H9 (cell line): Measurements from ENCODE around the gene PACRGL. TPM values are rescaled to one million over a fixed set of nuclear protein-coding genes. Genes with fewer than 3 reads are reported as not detected.
A peak's percentile ranks its signal among the peaks of the same experiment; 100 is the strongest.

Experiments
- DNase-seq: peaks from one replicate; pipeline ENCODE4 v3.0.0-alpha.2; 2017
- H2AFZ ChIP-seq: one replicate; pipeline ENCODE4 v1.6.1; 2013; ENCODE audit warnings: mild to moderate bottlenecking, low read length, control low read depth, moderate library complexity
- H2AK5ac ChIP-seq: 2 replicates; pipeline ENCODE4 v1.6.1; 2013; ENCODE audit warnings: low read length, control low read depth, mixed read lengths; ENCODE audit not compliant: insufficient read length
- H2BK120ac ChIP-seq: one replicate; pipeline ENCODE4 v1.6.1; 2013; ENCODE audit warnings: low read depth, mild to moderate bottlenecking, low read length, control low read depth, inconsistent platforms; ENCODE audit not compliant: poor library complexity, severe bottlenecking
- H2BK12ac ChIP-seq: 2 replicates; pipeline ENCODE4 v1.6.1; 2013; ENCODE audit warnings: low read length, control low read depth, mixed read lengths, low read depth; ENCODE audit not compliant: insufficient read length
- H2BK15ac ChIP-seq: 2 replicates; pipeline ENCODE4 v1.6.1; 2013; ENCODE audit warnings: low read depth, low read length, control low read depth
- H2BK20ac ChIP-seq: one replicate; pipeline ENCODE4 v1.6.1; 2013; ENCODE audit warnings: low read depth, mild to moderate bottlenecking, low read length, control low read depth, inconsistent platforms; ENCODE audit not compliant: poor library complexity, severe bottlenecking
- H2BK5ac ChIP-seq: 2 replicates; pipeline ENCODE4 v1.6.1; 2013; ENCODE audit warnings: low read length, control low read depth, mixed read lengths; ENCODE audit not compliant: insufficient read length
- H3K14ac ChIP-seq: 2 replicates; pipeline ENCODE4 v1.6.1; 2013; ENCODE audit warnings: low read length, control low read depth; ENCODE audit not compliant: insufficient read depth
- H3K18ac ChIP-seq: 2 replicates; pipeline ENCODE4 v1.6.1; 2013; ENCODE audit warnings: low read depth, mild to moderate bottlenecking, mixed read lengths, low read length, control low read depth; ENCODE audit not compliant: insufficient read length
- H3K23ac ChIP-seq: 2 replicates; pipeline ENCODE4 v1.6.1; 2013; ENCODE audit warnings: low read length, control low read depth, mixed read lengths, low read depth; ENCODE audit not compliant: insufficient read length
- H3K23me2 ChIP-seq: 2 replicates; pipeline ENCODE4 v1.6.1; 2013; ENCODE audit warnings: low read depth, mild to moderate bottlenecking, mixed read lengths, low read length, control low read depth; ENCODE audit not compliant: insufficient read length, poor library complexity, severe bottlenecking
- H3K27ac ChIP-seq: 2 replicates; pipeline ENCODE4 v1.5.1; 2013; ENCODE audit warnings: low read length, control low read depth, mixed read lengths, low read depth; ENCODE audit not compliant: insufficient read length
- H3K27me3 ChIP-seq: 2 replicates; pipeline ENCODE4 v1.6.1; 2013; ENCODE audit warnings: low read length, control low read depth, inconsistent platforms; ENCODE audit not compliant: insufficient read depth
- H3K4ac ChIP-seq: 2 replicates; pipeline ENCODE4 v1.6.1; 2013; ENCODE audit warnings: low read depth, mild to moderate bottlenecking, control low read depth, inconsistent platforms, low read length, moderate library complexity
- H3K4me1 ChIP-seq: 2 replicates; pipeline ENCODE4 v1.6.1; 2013; ENCODE audit warnings: low read length, control low read depth, inconsistent platforms; ENCODE audit not compliant: insufficient read depth
- H3K4me2 ChIP-seq: 2 replicates; pipeline ENCODE4 v1.6.1; 2013; ENCODE audit warnings: low read length, control low read depth, mixed read lengths; ENCODE audit not compliant: insufficient read length, insufficient read depth
- H3K56ac ChIP-seq: 2 replicates; pipeline ENCODE4 v1.6.1; 2013; ENCODE audit warnings: low read depth, mild to moderate bottlenecking, mixed read lengths, low read length, control low read depth; ENCODE audit not compliant: insufficient read length
- H3K79me1 ChIP-seq: 2 replicates; pipeline ENCODE4 v1.6.1; 2013; ENCODE audit warnings: low read depth, mild to moderate bottlenecking, moderate library complexity, low read length, control low read depth, inconsistent platforms; ENCODE audit not compliant: insufficient read depth, poor library complexity, severe bottlenecking
- H3K79me2 ChIP-seq: 2 replicates; pipeline ENCODE4 v1.6.1; 2013; ENCODE audit warnings: low read length, control low read depth, inconsistent platforms; ENCODE audit not compliant: insufficient read depth
- H3K9ac ChIP-seq: 2 replicates; pipeline ENCODE4 v1.6.1; 2013; ENCODE audit warnings: low read length, control low read depth, mixed read lengths; ENCODE audit not compliant: insufficient read length; ENCODE audit errors: extremely low read depth
- H3K9me3 ChIP-seq: one replicate; pipeline ENCODE4 v1.6.1; 2013; ENCODE audit warnings: low read depth, low read length, inconsistent platforms; ENCODE audit not compliant: control insufficient read depth
- H3T11ph ChIP-seq: one replicate; pipeline ENCODE4 v1.6.1; 2013; ENCODE audit warnings: mild to moderate bottlenecking, low read length, control low read depth, inconsistent platforms
- H4K20me1 ChIP-seq: one replicate; pipeline ENCODE4 v1.6.1; 2013; ENCODE audit not compliant: control insufficient read depth, insufficient read length, insufficient read depth
- H4K5ac ChIP-seq: 2 replicates; pipeline ENCODE4 v1.6.1; 2013; ENCODE audit warnings: low read depth, mild to moderate bottlenecking, mixed read lengths, low read length, control low read depth; ENCODE audit not compliant: insufficient read length
- H4K8ac ChIP-seq: replicated peaks from 2 replicates; pipeline ENCODE4 v1.6.1; 2013; ENCODE audit warnings: low read length, control low read depth, mixed read lengths, low read depth; ENCODE audit not compliant: insufficient read length
- H4K91ac ChIP-seq: 2 replicates; pipeline ENCODE4 v1.6.1; 2013; ENCODE audit warnings: low read depth, mild to moderate bottlenecking, moderate library complexity, mixed read lengths, low read length, control low read depth; ENCODE audit not compliant: insufficient read length
- H3K27ac Mint-ChIP-seq, 3 experiments: 2 replicates in 2 of 3; 3 replicates in 1 of 3; pipeline ENCODE4 v1.8.0; 2020 to 2021; ENCODE audit warnings: mixed read lengths in 3 of 3, mild to moderate bottlenecking in 1 of 3, moderate library complexity in 1 of 3
- H3K27me3 Mint-ChIP-seq: 2 replicates; pipeline ENCODE4 v1.8.0; 2021; ENCODE audit warnings: low read depth, mild to moderate bottlenecking, moderate library complexity, mixed read lengths
- H3K36me3 Mint-ChIP-seq, 3 experiments: 2 replicates in 2 of 3; 3 replicates in 1 of 3; pipeline ENCODE4 v1.8.0; 2020 to 2021; ENCODE audit warnings: low read depth in 3 of 3, mixed read lengths in 3 of 3; ENCODE audit not compliant: insufficient read depth in 1 of 3
- H3K4me1 Mint-ChIP-seq, 2 experiments: 2 replicates each; pipeline ENCODE4 v1.8.0; 2020; ENCODE audit warnings: mixed read lengths in 2 of 2
- H3K4me3 Mint-ChIP-seq, 2 experiments: 2 replicates in 1 of 2; 3 replicates in 1 of 2; pipeline ENCODE4 v1.8.0; 2020 to 2021; ENCODE audit warnings: mild to moderate bottlenecking in 2 of 2, mixed read lengths in 2 of 2, moderate library complexity in 1 of 2
- H3K9me3 Mint-ChIP-seq, 2 experiments: 2 replicates in 1 of 2; 3 replicates in 1 of 2; pipeline ENCODE4 v1.8.0; 2020; ENCODE audit warnings: mild to moderate bottlenecking in 2 of 2, mixed read lengths in 2 of 2, moderate library complexity in 1 of 2
- WGBS: extraction: QIAGEN DNeasy Blood & Tissue Kit; methylation state at CpG from one replicate; pipeline ENCODE4 v1.1.7; 2013; ENCODE audit warnings: missing lambda C conversion rate, low lambda C conversion rate, mixed read lengths; ENCODE audit not compliant: insufficient read length; ENCODE audit errors: extremely low coverage; 5-methylcytosine and 5-hydroxymethylcytosine counted together
- total RNA-seq: library from RNA; stranded (reverse); gene quantifications from 2 replicates; pipeline ENCODE4 v1.2.1, GENCODE V29; 2021
- TF ChIP-seq, protein P1 (sequence below): fragments of 200-600 bp; sonication (generic); conservative IDR thresholded peaks from 3 replicates; pipeline ENCODE4 v1.8.0; 2021; ENCODE audit warnings: antibody characterized with exemption, mild to moderate bottlenecking

Gene PACRGL
- total RNA-seq, 1 experiment from 2014 or later: 18.7 TPM

DNA sequence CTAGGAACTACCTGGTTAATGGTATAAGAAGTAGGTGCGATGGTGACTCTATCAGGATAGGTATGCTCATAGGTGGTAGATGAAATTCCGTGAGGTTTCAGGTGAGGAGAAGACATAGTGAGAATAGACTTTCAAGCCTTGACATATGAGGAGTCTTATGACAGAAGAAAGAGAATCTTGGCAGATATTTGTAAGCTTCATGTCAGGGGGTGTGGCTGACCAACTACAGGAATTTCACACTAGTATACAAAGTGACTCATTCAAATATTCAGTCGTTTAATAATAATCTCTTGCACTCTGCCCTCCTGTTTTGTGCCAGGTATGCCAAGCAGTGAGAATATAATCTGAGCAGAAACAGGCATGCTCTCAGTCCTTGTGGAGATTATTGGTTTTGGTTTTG lies 22.8 kb downstream of the PACRGL start:
- H3K56ac ChIP-seq: no peak overlapping the region
- WGBS: no CpG with 5 or more reads among the region's 3 CpGs
- H3K4me1 ChIP-seq: peaks cover 4% of the 10 kb centered on the region; the same call in 1 of the 2 replicates
- no peak for DNase-seq
- H2BK15ac ChIP-seq: no peak overlapping the region
- no peak overlapping the region for H2BK20ac ChIP-seq
- no peak overlapping the region for H4K91ac ChIP-seq
- H3K18ac ChIP-seq: no peak overlapping the region
- H3K23me2 ChIP-seq: no peaks in the 10 kb centered on the region
- no peak overlapping the region for H3K4me3 Mint-ChIP-seq
- no peaks in the 10 kb centered on the region for H4K20me1 ChIP-seq
- H3K79me1 ChIP-seq: no peaks in the 10 kb centered on the region
- peaks cover 28 to 29% of the 10 kb centered on the region in 2 experiments for H3K4me1 Mint-ChIP-seq
- H3T11ph ChIP-seq: no peak overlapping the region
- H3K9ac ChIP-seq: no peak overlapping the region
- H3K9me3 ChIP-seq: no peaks in the 10 kb centered on the region
- H3K4me2 ChIP-seq: no peak overlapping the region
- H3K27ac Mint-ChIP-seq: 0 out of 7 replicates have a peak overlapping the region, but pooled peaks of 1 of the 3 experiments have one; percentile 57
- peaks cover 55 to 64% (median 63%) of the 10 kb centered on the region in 3 experiments for H3K36me3 Mint-ChIP-seq
- H2AK5ac ChIP-seq: no peak overlapping the region
- TF ChIP-seq, protein P1, sequence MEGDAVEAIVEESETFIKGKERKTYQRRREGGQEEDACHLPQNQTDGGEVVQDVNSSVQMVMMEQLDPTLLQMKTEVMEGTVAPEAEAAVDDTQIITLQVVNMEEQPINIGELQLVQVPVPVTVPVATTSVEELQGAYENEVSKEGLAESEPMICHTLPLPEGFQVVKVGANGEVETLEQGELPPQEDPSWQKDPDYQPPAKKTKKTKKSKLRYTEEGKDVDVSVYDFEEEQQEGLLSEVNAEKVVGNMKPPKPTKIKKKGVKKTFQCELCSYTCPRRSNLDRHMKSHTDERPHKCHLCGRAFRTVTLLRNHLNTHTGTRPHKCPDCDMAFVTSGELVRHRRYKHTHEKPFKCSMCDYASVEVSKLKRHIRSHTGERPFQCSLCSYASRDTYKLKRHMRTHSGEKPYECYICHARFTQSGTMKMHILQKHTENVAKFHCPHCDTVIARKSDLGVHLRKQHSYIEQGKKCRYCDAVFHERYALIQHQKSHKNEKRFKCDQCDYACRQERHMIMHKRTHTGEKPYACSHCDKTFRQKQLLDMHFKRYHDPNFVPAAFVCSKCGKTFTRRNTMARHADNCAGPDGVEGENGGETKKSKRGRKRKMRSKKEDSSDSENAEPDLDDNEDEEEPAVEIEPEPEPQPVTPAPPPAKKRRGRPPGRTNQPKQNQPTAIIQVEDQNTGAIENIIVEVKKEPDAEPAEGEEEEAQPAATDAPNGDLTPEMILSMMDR: no peak
- H2BK12ac ChIP-seq: no peak overlapping the region
- no peak overlapping the region for H2BK5ac ChIP-seq
- no peak overlapping the region for H4K5ac ChIP-seq
- no peaks in the 10 kb centered on the region; the same call in 1 of the 2 replicates for H3K27me3 Mint-ChIP-seq
- H2AFZ ChIP-seq: no peak overlapping the region
- no peaks in the 10 kb centered on the region for H3K27me3 ChIP-seq
- H3K23ac ChIP-seq: no peak overlapping the region
- no peak overlapping the region for H3K4ac ChIP-seq
- H2BK120ac ChIP-seq: no peak overlapping the region
- H3K79me2 ChIP-seq: no peaks in the 10 kb centered on the region; the same call in 1 of the 2 replicates
- no peak overlapping the region for H4K8ac ChIP-seq
- peaks cover 37 to 42% of the 10 kb centered on the region in 2 experiments for H3K9me3 Mint-ChIP-seq
- H3K27ac ChIP-seq: no peak overlapping the region
- H3K14ac ChIP-seq: no peak overlapping the region
